ENCODE measurements around the gene SYT10.
"Not testable (repeated sequence)": the region's sequence is repeated elsewhere in the genome, so short reads cannot be mapped to it uniquely, and the experiment has no call there.

The SYT10 gene

GRCh38 chr12:33357181-33357580, 82.4 kb downstream of the SYT10 start:
- no peak for DNase-seq (ENCODE audit: low read depth in 3 of 3)

GRCh38 chr12:33349791-33350190, 89.8 kb downstream of the SYT10 start:
- no peak for DNase-seq (ENCODE audit: low read depth in 3 of 3)

- DNase-seq (ENCODE audit: low read depth in 3 of 3) = not testable (repeated sequence)
These were observed 107.6 kb downstream of the SYT10 start for GRCh38 chr12:33331961-33332398.

GRCh38 chr12:33330940-33331339, 108.7 kb downstream of the SYT10 start:
- DNase-seq (ENCODE audit: low read depth in 3 of 3) = no peak
